Epithelial cell of proximal tubule (primary cell): ENCODE data around the gene ANKMY1. TPM values are rescaled to one million over a fixed set of nuclear protein-coding genes. Genes with fewer than 3 reads are reported as not detected.
A peak's percentile ranks its signal among the peaks of the same experiment; 100 is the strongest.

Experiments
- DNase-seq: peaks from one replicate; pipeline ENCODE4 v3.0.0-alpha.2; 2011; ENCODE audit warnings: low read depth
- H3K4me3 ChIP-seq: 2 replicates; pipeline ENCODE4 v1.5.1; 2011; ENCODE audit warnings: low read depth, mild to moderate bottlenecking, low read length
- CTCF ChIP-seq: conservative IDR thresholded peaks from 2 replicates; pipeline ENCODE4 v1.5.1; 2012; ENCODE audit warnings: low read depth, mild to moderate bottlenecking, low read length
- total RNA-seq: library from RNA; depleted of rRNA; stranded (reverse); fragments of >200 nt; gene quantifications from 2 replicates; pipeline ENCODE4 v1.2.3, GENCODE V29; 2015

The ANKMY1 gene
- total RNA-seq, 1 donor from 2014 or later = 4.0 TPM

DNA sequence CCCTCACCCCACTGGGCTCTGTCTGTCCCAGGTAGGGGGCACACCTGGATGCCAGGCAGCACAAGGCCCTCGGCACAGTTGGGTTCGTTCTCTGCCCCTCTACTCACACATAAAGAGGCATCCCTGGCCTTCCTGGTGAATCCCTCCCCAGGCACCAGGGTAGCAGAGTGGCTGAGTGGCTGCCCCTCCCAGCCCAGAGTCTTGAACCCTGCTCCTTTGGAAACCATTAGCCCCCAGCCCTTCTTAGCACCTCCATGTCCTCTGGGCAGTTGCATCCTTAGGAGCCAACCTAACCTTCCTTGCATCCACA, 120.3 kb downstream of the ANKMY1 start:
- H3K4me3 ChIP-seq = peak overlapping the region; percentile 67
- no peak for TF ChIP-seq CTCF
- DNase-seq = no peak

DNA sequence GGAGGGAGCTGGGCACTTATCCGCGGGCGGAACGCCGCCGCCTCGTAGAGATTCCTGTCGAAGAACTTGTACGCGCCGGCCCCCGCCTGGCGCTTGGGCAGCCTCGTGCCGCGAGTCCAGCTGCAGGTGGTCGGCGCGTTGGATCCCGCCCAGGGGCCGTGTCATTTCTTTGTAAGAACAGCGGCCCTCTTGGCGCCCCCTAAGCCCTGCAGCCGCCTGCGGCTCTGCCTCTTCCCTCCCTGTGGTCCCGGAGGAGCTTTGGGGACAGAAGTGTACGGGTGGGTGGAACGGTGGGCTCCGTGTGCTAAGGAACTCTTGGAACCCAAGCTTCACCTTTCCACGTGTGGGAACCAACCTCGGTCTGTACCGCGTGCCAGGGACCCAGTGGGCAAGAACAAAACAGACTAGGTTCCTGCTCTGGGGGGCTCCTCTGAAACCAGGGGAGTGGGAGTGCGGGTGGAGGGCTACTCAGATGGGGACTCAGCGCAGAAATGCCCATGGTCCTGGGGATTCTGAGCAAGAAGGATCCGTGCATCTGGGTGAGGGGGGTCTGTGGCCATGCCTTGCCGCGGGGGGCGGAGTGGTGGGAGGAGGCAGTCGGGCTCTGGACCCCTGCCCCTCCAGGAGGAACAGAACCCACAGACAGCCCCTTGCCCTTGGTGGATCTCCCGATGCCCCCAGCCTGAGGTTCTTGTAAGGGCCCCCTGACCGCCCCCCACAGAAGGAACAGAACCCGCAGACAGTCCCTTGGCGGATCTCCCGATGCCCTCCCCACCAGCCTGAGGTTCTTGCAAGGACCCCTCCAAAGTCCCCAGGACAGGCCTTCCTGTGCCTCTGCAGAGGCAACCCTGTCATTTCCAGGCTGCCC, 120.9 kb downstream of the ANKMY1 start:
- no peak for DNase-seq
- H3K4me3 ChIP-seq = peak overlapping the region; percentile 67
- TF ChIP-seq CTCF = no peak

DNA sequence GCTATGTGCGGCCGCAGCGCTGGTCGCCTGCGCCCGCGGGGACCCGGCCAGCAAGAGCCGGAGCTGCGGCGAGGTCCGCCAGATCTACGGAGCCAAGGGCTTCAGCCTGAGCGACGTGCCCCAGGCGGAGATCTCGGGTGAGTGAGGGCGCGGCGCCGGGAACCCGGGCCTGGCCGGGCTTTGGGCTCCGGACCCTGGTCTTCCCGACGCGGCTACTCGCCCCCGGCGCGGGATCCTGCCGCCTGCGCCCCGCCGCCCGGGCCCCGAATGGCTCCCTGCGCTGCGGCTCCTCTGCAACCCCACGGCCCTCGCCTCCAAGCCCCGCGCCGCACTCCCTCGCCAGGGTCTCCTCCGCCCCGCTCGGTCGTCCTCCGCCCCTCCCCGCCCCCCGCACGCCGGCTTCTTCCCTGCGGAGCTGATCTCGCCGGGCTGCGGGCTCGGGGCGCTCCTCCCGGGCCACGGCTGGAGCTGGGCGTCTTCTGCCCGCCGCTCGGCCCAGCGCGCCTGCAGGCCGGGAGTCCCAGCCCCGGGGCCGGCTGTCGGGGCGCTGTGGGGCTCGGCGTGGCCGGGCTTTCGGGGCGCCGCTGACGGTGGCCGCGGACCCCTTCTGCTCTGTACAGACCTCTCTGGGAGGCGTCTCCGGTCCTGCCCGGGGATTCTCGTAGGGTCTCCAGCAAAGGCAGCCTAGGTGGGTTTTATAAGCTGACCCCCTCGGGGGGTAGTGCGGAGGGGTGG, 121.7 kb downstream of the ANKMY1 start:
- DNase-seq = no peak
- TF ChIP-seq CTCF = no peak
- H3K4me3 ChIP-seq = peak overlapping the region; percentile 67

GRCh38 chr2:240435457-240435947, 122.3 kb downstream of the ANKMY1 start, which contains the start of gene GPC1:
Gene GPC1, plus strand, starts transcription at chr2:240435663. Its CDS starts 256 bp downstream, at chr2:240435919.
- TF ChIP-seq CTCF = no peak
- DNase-seq = no peak
- peak within 1 kb of the TSS; percentile 67 for H3K4me3 ChIP-seq

DNA sequence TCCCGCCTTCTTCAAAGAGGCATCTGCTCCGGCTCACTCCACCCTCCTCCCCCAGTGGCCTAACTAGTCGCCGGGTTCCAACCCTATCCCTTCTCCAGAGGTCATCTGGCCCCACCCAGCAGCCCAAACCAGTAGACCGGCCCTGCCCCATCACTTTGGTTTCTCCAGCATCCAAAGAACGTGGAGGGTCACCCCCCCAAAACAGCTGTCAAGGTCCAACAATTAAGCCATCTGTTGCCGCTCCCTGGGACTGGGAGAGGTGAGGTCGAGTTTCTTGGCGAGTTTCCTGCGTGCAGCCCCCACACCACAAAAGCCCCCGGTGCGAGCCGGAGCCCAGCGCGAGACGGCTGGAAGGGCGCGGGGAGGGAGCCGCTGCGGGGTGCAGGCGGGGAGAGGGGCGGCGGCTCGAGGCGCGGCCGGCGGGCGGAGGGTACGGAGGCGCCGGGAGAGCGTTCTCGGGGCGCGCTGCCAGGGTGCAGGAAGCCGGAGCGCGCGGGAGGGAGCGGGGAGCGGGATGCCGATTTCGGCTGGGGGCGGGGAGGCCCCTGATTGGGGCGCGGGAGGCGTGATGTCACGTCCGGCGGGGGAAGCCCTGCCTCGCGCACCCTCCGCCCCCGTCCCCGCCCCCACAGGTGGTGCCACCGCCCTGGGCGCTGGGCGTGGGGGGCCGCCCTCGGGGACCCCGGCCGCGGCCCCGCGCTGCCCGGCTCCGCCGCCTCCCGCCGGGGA, 122.9 kb downstream of the ANKMY1 start:
- TF ChIP-seq CTCF = no peak
- DNase-seq = no peak
- H3K4me3 ChIP-seq = peak overlapping the region; percentile 59

- H3K4me3 ChIP-seq = peak overlapping the region; percentile 59
- peak; percentile 37 for DNase-seq
- no peak for TF ChIP-seq CTCF
These were observed 123.6 kb downstream of the ANKMY1 start for GRCh38 chr2:240433973-240434727.
